Skeletal muscle cell (primary cell): Measurements from ENCODE around the gene CPXM1.
"Not testable (repeated sequence)": the region's sequence is repeated elsewhere in the genome, so short reads cannot be mapped to it uniquely, and the experiment has no call there.

ENCODE experiments used
- DNase-seq: peaks from one replicate; pipeline ENCODE4 v3.0.0-alpha.2; 2010; ENCODE audit warnings: low read depth
- H3K4me3 ChIP-seq: 2 replicates; pipeline ENCODE4 v1.5.1; 2011; ENCODE audit warnings: low read depth, mild to moderate bottlenecking, control low read depth, low read length, moderate library complexity

CPXM1 gene

GRCh38 chr20:2775139-2775538 lies 25.3 kb downstream of the CPXM1 start:
- no peak overlapping the region for H3K4me3 ChIP-seq
- no peak for DNase-seq

- no peak for DNase-seq
- no peak overlapping the region for H3K4me3 ChIP-seq
These were observed 26.6 kb downstream of the CPXM1 start for GRCh38 chr20:2773812-2774211.

GRCh38 chr20:2771631-2772080 lies 28.8 kb downstream of the CPXM1 start:
- no peak for DNase-seq
- H3K4me3 ChIP-seq: no peak overlapping the region

GRCh38 chr20:2770091-2770490 lies 30.3 kb downstream of the CPXM1 start:
- not testable (repeated sequence) for DNase-seq

GRCh38 chr20:2768632-2769015 lies 31.8 kb downstream of the CPXM1 start:
- DNase-seq: no peak
- H3K4me3 ChIP-seq: no peak overlapping the region

More at GRCh38 chr20:2770091-2770490, 30.3 kb downstream of the CPXM1 start:
- not testable (repeated sequence) for H3K4me3 ChIP-seq

- H3K4me3 ChIP-seq: no peak overlapping the region
- no peak for DNase-seq
These were observed 32.4 kb downstream of the CPXM1 start for GRCh38 chr20:2767768-2768631.

GRCh38 chr20:2763186-2763585 lies 37.2 kb downstream of the CPXM1 start:
- H3K4me3 ChIP-seq: no peak overlapping the region
- no peak for DNase-seq

GRCh38 chr20:2762578-2763131 lies 37.8 kb downstream of the CPXM1 start:
- DNase-seq: no peak
- no peak overlapping the region for H3K4me3 ChIP-seq

GRCh38 chr20:2761885-2762284 lies 38.5 kb downstream of the CPXM1 start:
- DNase-seq: no peak
- no peak overlapping the region for H3K4me3 ChIP-seq

- H3K4me3 ChIP-seq: no peak overlapping the region
- no peak for DNase-seq
These were observed 39.5 kb downstream of the CPXM1 start for GRCh38 chr20:2760952-2761305.

- no peak for DNase-seq
- H3K4me3 ChIP-seq: no peak overlapping the region
These were observed 40.0 kb downstream of the CPXM1 start for GRCh38 chr20:2760297-2760951.

- no peak for DNase-seq
These were observed 40.7 kb downstream of the CPXM1 start for GRCh38 chr20:2759603-2760296.

GRCh38 chr20:2759143-2759542 lies 41.3 kb downstream of the CPXM1 start:
- no peak overlapping the region for H3K4me3 ChIP-seq

More at GRCh38 chr20:2759603-2760296, 40.7 kb downstream of the CPXM1 start:
- no peak overlapping the region for H3K4me3 ChIP-seq

GRCh38 chr20:2757969-2758368 lies 42.5 kb downstream of the CPXM1 start:
- no peak for DNase-seq

More at GRCh38 chr20:2759143-2759542, 41.3 kb downstream of the CPXM1 start:
- no peak for DNase-seq

GRCh38 chr20:2757001-2757400 lies 43.4 kb downstream of the CPXM1 start:
- DNase-seq: no peak
- H3K4me3 ChIP-seq: no peak overlapping the region

More at GRCh38 chr20:2757969-2758368, 42.5 kb downstream of the CPXM1 start:
- H3K4me3 ChIP-seq: no peak overlapping the region

- H3K4me3 ChIP-seq: no peak overlapping the region
- no peak for DNase-seq
These were observed 44.3 kb downstream of the CPXM1 start for GRCh38 chr20:2756056-2756611.

- no peak overlapping the region for H3K4me3 ChIP-seq
- DNase-seq: no peak
These were observed 44.9 kb downstream of the CPXM1 start for GRCh38 chr20:2755451-2756055.

- H3K4me3 ChIP-seq: no peak overlapping the region
- no peak for DNase-seq
These were observed 46.0 kb downstream of the CPXM1 start for GRCh38 chr20:2754424-2754823.

GRCh38 chr20:2753461-2754040 lies 46.9 kb downstream of the CPXM1 start:
- DNase-seq: no peak
- no peak overlapping the region for H3K4me3 ChIP-seq
